Prostate gland (tissue), 2 donors: ENCODE results near the gene PHPT1.

Experiments used
- CTCF ChIP-seq, 4 experiments: fragments of 200-600 bp in 2 of 4; fragments of 450-650 bp in 2 of 4; sonication (generic) in 2 of 4; IDR thresholded peaks; 1 replicate in 3 of 4; 2 replicates in 1 of 4; pipeline ENCODE4 v1.5.1; 2016 to 2019; ENCODE audit warnings: antibody characterized with exemption in 4 of 4, mild to moderate bottlenecking in 2 of 4, moderate library complexity in 2 of 4
- POLR2A ChIP-seq: fragments of 450-650 bp; IDR thresholded peaks from one replicate; pipeline ENCODE4 v1.6.1; 2016; ENCODE audit warnings: antibody characterized with exemption, mild to moderate bottlenecking

- no peak for TF ChIP-seq POLR2A
- TF ChIP-seq CTCF (IDR thresholded peaks at IDR 0.05) = no peak
These were observed 8.1 kb upstream of the PHPT1 start for GRCh38 chr9:136840877-136841645.
